HL-60 (cell line): ENCODE data around the gene SOD1.

Experiments
- CTCF ChIP-seq: IDR thresholded peaks from one replicate; pipeline ENCODE4 v1.5.1; 2011; ENCODE audit warnings: low read length, control low read depth, inconsistent platforms; ENCODE audit not compliant: insufficient read depth
- GABPA ChIP-seq: IDR thresholded peaks from 2 replicates; pipeline ENCODE4 v1.6.1; 2012; ENCODE audit warnings: low read depth

- TF ChIP-seq CTCF (no peak), GABPA (no peak)
Measured at GRCh38 chr21:31636874-31637273, 22.6 kb upstream of the SOD1 start.
